H1 (cell line): ENCODE measurements around the gene NRM. TPM values are rescaled to one million over a fixed set of nuclear protein-coding genes. Genes with fewer than 3 reads are reported as not detected.

ENCODE experiments used
- EP300 ChIP-seq, 2 experiments: IDR thresholded peaks; 1 replicate in 1 of 2; 2 replicates in 1 of 2; pipeline ENCODE4 v1.6.1; 2011 to 2012; ENCODE audit warnings: low read depth in 2 of 2, low read length in 2 of 2, mild to moderate bottlenecking in 2 of 2, borderline replicate concordance in 1 of 2, inconsistent platforms in 1 of 2, moderate library complexity in 1 of 2
- JUN ChIP-seq: IDR thresholded peaks from 2 replicates; pipeline ENCODE4 v1.6.1; 2011; ENCODE audit warnings: low read depth, mild to moderate bottlenecking, improper control_type of control experiment, low read length
- polyA plus RNA-seq, 7 experiments: library from polyadenylated mRNA; depleted of rRNA in 3 of 7; stranded (reverse) in 5 of 7; unstranded in 2 of 7; fragments of >200 nt in 5 of 7; fragments of 200-250 nt in 2 of 7; gene quantifications; 1 replicate in 5 of 7; 2 replicates in 1 of 7; 4 replicates in 1 of 7; pipeline versions ENCODE4 v1.2.1 to v1.2.3, GENCODE V29; 2011 to 2013; ENCODE audit warnings: missing spikeins in 2 of 7, mixed read lengths in 2 of 7
- total RNA-seq: library from RNA; stranded (reverse); fragmentation: NEBNext Ultra II Directional; extraction: Animal tissue kit (Norgen Biotek cat#: 25700); gene quantifications from 2 replicates; pipeline ENCODE4 v1.2.1, GENCODE V29; 2021

The NRM gene
- total and polyA plus RNA-seq, 2 of the 8 experiments (the other 6 are each of a cell fraction or from before 2014, with no cell fraction given) = 27.3 to 50.4 TPM

DNA sequence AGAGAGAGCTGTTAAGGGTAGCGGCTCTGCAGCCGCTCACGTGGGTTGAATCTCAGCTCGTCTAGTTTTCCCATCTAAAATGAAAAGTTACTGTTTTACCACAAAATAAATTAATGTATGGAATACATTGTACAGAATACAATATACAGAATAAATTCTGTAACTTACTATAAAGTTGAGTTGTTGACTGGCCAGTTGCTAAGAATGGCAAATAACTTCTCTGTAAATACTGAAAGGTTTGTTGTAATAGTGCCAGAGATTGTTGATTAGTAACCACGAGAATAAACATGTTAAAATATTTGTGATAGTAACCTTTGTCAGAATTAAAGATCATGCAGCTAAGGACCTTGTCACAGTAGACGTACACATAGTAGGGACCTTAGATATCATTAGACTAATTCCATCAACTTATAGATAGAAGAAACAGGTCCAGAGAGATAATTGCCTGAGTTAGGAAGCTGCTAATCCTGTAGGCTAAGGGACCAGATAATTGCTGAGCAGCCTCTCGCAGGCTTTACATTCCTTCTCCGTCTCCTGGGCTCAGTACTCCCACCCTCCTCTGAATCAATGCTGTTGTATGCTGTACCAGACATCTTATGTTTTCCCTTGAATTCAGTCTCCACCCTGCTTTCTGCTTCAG lies 544 bp upstream of the NRM start (continued):
- no peak for TF ChIP-seq JUN
- TF ChIP-seq EP300 (IDR thresholded peaks at IDR 0.05; ENCODE audit: borderline replicate concordance in 1 of 2, low read depth in 2 of 2, low read length in 2 of 2) = no peak
- TF ChIP-seq, all 59 proteins: peak for 0
